Calu3 (cell line): ENCODE measurements around the gene SMCO4. TPM values are rescaled to one million over a fixed set of nuclear protein-coding genes. Genes with fewer than 3 reads are reported as not detected.

Experiments used
- BruUV-seq: library from RNA; stranded (reverse); fragments of 400-500 nt; replicated peaks from 2 replicates; lab custom pipeline; 2021; lab: Mats Ljungman, UMichigan
- CTCF ChIA-PET: fragments of 300-600 bp; sonication (Branson Sonifier 250); formaldehyde crosslinking; loops from one replicate; lab custom pipeline; 2022; ENCODE audit warnings: antibody characterized with exemption; lab: Charles Lee
- DNase-seq: peaks from one replicate; pipeline ENCODE4 v3.0.0; 2022
- H3K27ac Mint-ChIP-seq: one replicate; pipeline ENCODE4 v1.8.0; 2022; ENCODE audit warnings: mixed read lengths; ENCODE audit not compliant: unreplicated experiment
- H3K27me3 Mint-ChIP-seq: one replicate; pipeline ENCODE4 v1.8.0; 2022; ENCODE audit warnings: mixed read lengths; ENCODE audit not compliant: unreplicated experiment
- H3K36me3 Mint-ChIP-seq: one replicate; pipeline ENCODE4 v1.8.0; 2022; ENCODE audit warnings: mild to moderate bottlenecking, moderate library complexity, mixed read lengths; ENCODE audit not compliant: insufficient read depth, unreplicated experiment
- H3K4me1 Mint-ChIP-seq: one replicate; pipeline ENCODE4 v1.8.0; 2022; ENCODE audit warnings: mild to moderate bottlenecking, low read depth, mixed read lengths; ENCODE audit not compliant: unreplicated experiment
- H3K4me3 Mint-ChIP-seq: one replicate; pipeline ENCODE4 v1.8.0; 2022; ENCODE audit warnings: mild to moderate bottlenecking, low read depth, moderate library complexity, mixed read lengths; ENCODE audit not compliant: unreplicated experiment
- H3K9me3 Mint-ChIP-seq: one replicate; pipeline ENCODE4 v1.8.0; 2022; ENCODE audit warnings: low read depth, mixed read lengths; ENCODE audit not compliant: unreplicated experiment
- intact Hi-C: fragments of 100-400 bp; cut with micrococcal nuclease; formaldehyde crosslinking; loops from one replicate; pipeline ENCODE4 v1.10.0; 2022; ENCODE audit not compliant: unreplicated experiment
- total RNA-seq: library from RNA; stranded (reverse); gene quantifications from 2 replicates; pipeline ENCODE4 v1.2.3, GENCODE V29; 2022
- TF ChIP-seq, protein P1 (sequence below): fragments of 200-600 bp; IDR thresholded peaks from one replicate; pipeline ENCODE4 v1.8.0; 2022; ENCODE audit warnings: antibody characterized with exemption; ENCODE audit not compliant: unreplicated experiment

SMCO4 gene
- total RNA-seq, 1 experiment from 2014 or later = 16.4 TPM

- CTCF ChIA-PET = no interaction called here
Observed at GRCh38 chr11:93547773-93548172, 4.6 kb upstream of the SMCO4 start.

GRCh38 chr11:93547028-93547427 lies 3.8 kb upstream of the SMCO4 start:
- TF ChIP-seq, protein P1, sequence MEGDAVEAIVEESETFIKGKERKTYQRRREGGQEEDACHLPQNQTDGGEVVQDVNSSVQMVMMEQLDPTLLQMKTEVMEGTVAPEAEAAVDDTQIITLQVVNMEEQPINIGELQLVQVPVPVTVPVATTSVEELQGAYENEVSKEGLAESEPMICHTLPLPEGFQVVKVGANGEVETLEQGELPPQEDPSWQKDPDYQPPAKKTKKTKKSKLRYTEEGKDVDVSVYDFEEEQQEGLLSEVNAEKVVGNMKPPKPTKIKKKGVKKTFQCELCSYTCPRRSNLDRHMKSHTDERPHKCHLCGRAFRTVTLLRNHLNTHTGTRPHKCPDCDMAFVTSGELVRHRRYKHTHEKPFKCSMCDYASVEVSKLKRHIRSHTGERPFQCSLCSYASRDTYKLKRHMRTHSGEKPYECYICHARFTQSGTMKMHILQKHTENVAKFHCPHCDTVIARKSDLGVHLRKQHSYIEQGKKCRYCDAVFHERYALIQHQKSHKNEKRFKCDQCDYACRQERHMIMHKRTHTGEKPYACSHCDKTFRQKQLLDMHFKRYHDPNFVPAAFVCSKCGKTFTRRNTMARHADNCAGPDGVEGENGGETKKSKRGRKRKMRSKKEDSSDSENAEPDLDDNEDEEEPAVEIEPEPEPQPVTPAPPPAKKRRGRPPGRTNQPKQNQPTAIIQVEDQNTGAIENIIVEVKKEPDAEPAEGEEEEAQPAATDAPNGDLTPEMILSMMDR = no peak
- peaks cover 7% of the 10 kb centered on the region for H3K4me1 Mint-ChIP-seq
- H3K27me3 Mint-ChIP-seq = no peaks in the 10 kb centered on the region
- CTCF ChIA-PET = no interaction called here
- intact Hi-C loops = no loop called here
- H3K36me3 Mint-ChIP-seq = peaks cover 19% of the 10 kb centered on the region
- no peak overlapping the region for H3K27ac Mint-ChIP-seq
- DNase-seq = no peak
- no peak overlapping the region for H3K4me3 Mint-ChIP-seq
- no TSS peak for BruUV-seq
- no peaks in the 10 kb centered on the region for H3K9me3 Mint-ChIP-seq

More at GRCh38 chr11:93547773-93548172, 4.6 kb upstream of the SMCO4 start:
- H3K4me3 Mint-ChIP-seq = no peak overlapping the region
- H3K9me3 Mint-ChIP-seq = no peaks in the 10 kb centered on the region
- H3K36me3 Mint-ChIP-seq = peaks cover 12% of the 10 kb centered on the region
- no peaks in the 10 kb centered on the region for H3K27me3 Mint-ChIP-seq
- TF ChIP-seq, protein P1 = no peak
- BruUV-seq = no TSS peak
- no peak for DNase-seq
- H3K4me1 Mint-ChIP-seq = peaks cover 6% of the 10 kb centered on the region
- intact Hi-C loops = no loop called here
- no peak overlapping the region for H3K27ac Mint-ChIP-seq

- Mint-ChIP-seq H3K27ac (no peak overlapping the region), H3K9me3 (no peaks in the 10 kb centered on the region), H3K4me3 (no peak overlapping the region), H3K4me1 (peaks cover 20% of the 10 kb centered on the region), H3K36me3 (peaks cover 22% of the 10 kb centered on the region), H3K27me3 (no peaks in the 10 kb centered on the region)
- no peak for DNase-seq
- intact Hi-C loops = no loop called here
- CTCF ChIA-PET = interaction anchor here (1.0 kb wide), 1 partner anchor 102 kb away, joined by 3 read pairs; no protein-coding TSS in a partner anchor
- TF ChIP-seq, protein P1 = no peak
- no TSS peak for BruUV-seq
Observed at GRCh38 chr11:93545566-93545965, 2.4 kb upstream of the SMCO4 start.

DNA sequence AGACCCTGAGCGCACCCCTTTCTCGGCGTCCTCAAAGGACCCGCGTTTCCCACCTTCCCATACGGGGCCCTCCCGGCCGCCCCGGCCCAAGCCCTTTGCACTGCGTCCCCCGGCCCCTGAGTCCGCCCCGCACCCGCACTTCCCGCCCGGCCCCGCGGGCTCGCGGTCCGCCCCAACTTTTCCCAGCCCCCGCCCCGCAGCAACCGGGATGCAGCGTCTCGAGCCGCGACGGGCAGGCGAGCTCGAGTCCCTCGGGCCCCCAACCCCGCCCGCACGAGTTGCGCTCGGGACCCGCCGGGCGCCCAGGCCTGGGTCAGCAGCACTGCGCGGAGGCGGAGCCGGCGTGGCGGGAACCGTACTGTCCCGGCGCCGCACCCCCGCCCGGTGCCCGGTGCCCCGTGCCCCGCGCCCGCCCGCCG lies 371 bp downstream of the SMCO4 start:
- Mint-ChIP-seq H3K4me3 (peak overlapping the region; percentile 93), H3K27ac (no peak overlapping the region), H3K9me3 (no peaks in the 10 kb centered on the region), H3K36me3 (peaks cover 22% of the 10 kb centered on the region), H3K4me1 (peaks cover 31% of the 10 kb centered on the region), H3K27me3 (no peaks in the 10 kb centered on the region)
- no peak for DNase-seq
- TF ChIP-seq, protein P1 = no peak
- CTCF ChIA-PET = interaction anchor here (1.0 kb wide), 1 partner anchor 13 kb away, joined by 3 read pairs; no protein-coding TSS in a partner anchor
- intact Hi-C loops = loop anchor here (2.0 to 5.0 kb wide), 3 partner anchors 79 to 306 kb away; no protein-coding TSS in a partner anchor
- no TSS peak for BruUV-seq
